ENCODE data around the gene CD247.

GRCh38 chr1:167467126-167467710, 51.1 kb downstream of the CD247 start:
- TF ChIP-seq CTCF (IDR thresholded peaks at IDR 0.05), result no peak
- no peak for TF ChIP-seq POLR2A (IDR thresholded peaks at IDR 0.05)

Measured in vagina (tissue), 2 donors.